ENCODE data around the gene RANBP1.

DNA sequence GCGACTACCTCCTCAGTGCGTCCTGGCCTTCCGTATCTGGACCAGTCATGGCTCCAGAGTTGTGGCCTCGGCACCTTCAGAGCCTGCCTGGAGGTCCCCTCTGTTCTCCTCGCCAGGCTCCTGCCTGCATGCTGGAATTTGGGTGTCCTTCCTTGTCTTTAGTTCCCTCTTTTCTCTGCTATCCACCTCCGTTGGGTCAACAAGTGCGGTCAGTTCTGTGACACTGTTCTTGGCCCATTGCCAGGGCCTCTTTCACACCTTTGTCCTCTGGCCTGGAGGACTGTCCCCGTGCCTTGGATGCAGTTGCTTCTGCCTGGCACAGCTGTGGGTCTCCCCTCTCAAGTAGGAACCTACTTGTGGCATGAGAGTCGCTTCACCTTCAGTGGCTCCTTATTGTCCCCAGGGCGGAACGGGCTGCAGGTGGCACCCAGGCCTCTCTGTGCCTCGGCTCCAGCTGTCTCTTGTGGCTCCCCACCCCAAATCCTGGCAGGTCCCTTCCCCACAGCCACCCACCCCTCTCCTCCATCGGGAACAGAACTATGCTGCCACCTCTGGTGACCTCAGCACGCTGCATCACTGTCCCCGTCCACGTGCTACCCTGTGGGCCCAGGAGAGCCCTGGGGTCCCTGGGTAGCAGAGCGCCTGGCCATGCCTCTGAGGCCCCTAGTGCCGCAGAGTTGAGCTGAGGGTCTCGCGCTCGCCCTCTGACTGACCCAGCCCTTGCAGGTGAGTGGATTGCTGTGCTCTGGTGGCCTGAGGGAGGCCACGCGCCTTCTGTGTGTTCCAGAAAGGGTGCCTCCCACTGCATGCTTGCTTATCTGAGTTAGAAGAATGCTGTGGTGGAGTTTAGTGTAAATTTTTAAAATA lies 31.1 kb upstream of the RANBP1 start:
- TF ChIP-seq EZH2 (IDR thresholded peaks at IDR 0.05; ENCODE audit: insufficient read depth, poor library complexity, severe bottlenecking) (no peak), EZH2phosphoT487 (IDR thresholded peaks at IDR 0.05; ENCODE audit: insufficient read depth, low read depth) (no peak)
